Lower leg skin (tissue), 3 donors: ENCODE results near the gene IL11.

Experiments used
- POLR2A ChIP-seq, 2 donors: fragments of 450-650 bp; IDR thresholded peaks; one replicate each; pipeline ENCODE4 v1.6.1; 2016 to 2017; ENCODE audit warnings: antibody characterized with exemption in 2 of 2, mild to moderate bottlenecking in 1 of 2, moderate library complexity in 1 of 2
- TF ChIP-seq, protein P1 (sequence below), 3 donors: fragments of 450-650 bp; IDR thresholded peaks; one replicate each; pipeline ENCODE4 v1.5.1; 2016; ENCODE audit warnings: antibody characterized with exemption in 3 of 3, mild to moderate bottlenecking in 3 of 3, moderate library complexity in 2 of 3

GRCh38 chr19:55391191-55391670, 21.0 kb upstream of the IL11 start:
- TF ChIP-seq, protein P1, sequence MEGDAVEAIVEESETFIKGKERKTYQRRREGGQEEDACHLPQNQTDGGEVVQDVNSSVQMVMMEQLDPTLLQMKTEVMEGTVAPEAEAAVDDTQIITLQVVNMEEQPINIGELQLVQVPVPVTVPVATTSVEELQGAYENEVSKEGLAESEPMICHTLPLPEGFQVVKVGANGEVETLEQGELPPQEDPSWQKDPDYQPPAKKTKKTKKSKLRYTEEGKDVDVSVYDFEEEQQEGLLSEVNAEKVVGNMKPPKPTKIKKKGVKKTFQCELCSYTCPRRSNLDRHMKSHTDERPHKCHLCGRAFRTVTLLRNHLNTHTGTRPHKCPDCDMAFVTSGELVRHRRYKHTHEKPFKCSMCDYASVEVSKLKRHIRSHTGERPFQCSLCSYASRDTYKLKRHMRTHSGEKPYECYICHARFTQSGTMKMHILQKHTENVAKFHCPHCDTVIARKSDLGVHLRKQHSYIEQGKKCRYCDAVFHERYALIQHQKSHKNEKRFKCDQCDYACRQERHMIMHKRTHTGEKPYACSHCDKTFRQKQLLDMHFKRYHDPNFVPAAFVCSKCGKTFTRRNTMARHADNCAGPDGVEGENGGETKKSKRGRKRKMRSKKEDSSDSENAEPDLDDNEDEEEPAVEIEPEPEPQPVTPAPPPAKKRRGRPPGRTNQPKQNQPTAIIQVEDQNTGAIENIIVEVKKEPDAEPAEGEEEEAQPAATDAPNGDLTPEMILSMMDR (IDR thresholded peaks at IDR 0.05), result no peak
- TF ChIP-seq POLR2A (IDR thresholded peaks at IDR 0.05), result no peak
